Activated effector memory CD4-positive, alpha-beta T cell treated with anti-CD3 and anti-CD28 coated beads, Interleukin-2, amount 50 U/mL, for 16 hours (primary cell): ENCODE measurements around the gene IL16.
A peak's percentile ranks its signal among the peaks of the same experiment; 100 is the strongest.

ENCODE experiments used
- DNase-seq: peaks from one replicate; pipeline ENCODE4 v3.0.0-alpha.2; 2020

The IL16 gene

DNA sequence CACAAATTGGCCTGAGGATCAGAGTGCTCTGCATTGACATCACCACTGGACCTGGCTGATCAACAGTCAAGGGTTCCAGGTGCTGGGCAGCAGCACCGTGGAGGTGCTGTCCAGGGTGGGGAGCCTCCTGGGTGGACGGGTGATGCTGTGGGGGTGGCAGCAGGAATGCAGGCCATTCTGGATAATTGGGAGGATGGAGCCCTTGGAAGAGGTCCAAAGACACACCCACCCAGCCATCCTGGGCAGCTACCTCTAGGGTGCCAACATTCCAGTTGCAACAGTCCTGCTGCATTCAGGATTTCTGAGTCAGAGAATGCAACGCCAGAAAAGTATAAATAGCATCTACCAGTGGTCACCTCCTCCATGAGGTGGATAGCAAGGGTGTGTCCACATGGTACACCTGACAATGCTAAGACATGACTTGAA, 100.5 kb downstream of the IL16 start:
- DNase-seq, result no peak

DNA sequence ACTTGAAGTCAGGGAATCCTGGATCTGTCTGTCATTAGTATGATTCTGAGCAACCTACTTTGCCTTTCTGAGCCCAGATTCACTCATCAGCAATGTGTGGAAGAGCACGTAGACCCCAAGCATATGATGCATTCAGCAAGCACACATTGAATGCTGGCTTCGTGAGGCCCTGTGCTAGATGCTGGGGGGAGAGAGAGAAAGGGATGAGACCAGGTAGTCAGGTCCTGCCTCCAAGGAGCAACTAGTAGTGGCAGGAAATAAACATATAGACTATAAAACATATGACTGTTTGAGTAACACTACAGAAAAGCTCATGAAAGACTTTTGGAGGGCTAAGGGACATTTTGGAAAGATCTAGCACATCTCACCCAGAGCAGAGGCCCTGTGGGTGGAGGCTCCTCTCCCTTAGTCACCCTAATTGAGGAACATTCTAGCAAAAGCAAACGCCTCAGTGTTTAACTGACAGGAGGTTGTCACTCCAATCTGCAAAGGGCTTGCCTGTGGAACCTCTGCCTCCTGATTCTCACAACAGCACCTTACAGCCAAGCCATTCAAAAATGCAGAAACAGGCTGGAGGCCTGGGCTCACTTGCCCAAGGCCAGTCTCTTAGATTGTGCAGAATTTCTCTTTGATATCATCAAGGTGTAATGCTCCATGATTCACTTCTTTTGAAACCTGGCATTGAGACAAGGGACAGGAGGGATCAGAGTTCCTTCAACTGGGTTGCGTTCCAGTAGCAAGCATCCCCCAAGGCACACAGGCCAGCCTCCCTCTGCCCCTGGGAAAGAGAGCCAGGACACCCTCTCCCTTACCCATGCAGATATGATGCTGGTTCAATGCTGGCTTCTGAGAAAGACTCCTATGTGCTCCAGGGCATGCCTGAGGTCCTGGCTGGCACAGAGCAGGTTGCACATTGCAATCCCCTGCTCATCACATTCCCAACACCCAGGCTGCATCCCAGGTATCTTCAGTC, 101.2 kb downstream of the IL16 start:
- DNase-seq, result no peak

GRCh38 chr15:81298611-81299010, 101.9 kb downstream of the IL16 start:
- no peak for DNase-seq

DNA sequence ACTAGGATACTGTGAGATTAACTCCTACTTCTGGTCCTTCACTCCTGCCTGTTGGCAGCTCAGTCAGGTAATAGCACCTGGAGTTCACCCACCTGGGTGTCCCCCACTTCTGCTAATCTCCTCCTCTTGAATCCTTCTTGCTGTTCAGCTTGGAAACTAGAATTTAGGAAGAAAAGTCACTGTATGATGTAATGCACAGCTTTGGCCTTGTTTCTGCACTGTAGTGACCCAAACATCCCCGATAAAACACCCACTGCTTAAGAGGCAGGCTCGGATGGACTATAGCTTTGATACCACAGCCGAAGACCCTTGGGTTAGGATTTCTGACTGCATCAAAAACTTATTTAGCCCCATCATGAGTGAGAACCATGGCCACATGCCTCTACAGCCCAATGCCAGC, 102.5 kb downstream of the IL16 start:
- DNase-seq, result no peak

- DNase-seq, result no peak
These were observed 103.1 kb downstream of the IL16 start for GRCh38 chr15:81299630-81300273.

DNA sequence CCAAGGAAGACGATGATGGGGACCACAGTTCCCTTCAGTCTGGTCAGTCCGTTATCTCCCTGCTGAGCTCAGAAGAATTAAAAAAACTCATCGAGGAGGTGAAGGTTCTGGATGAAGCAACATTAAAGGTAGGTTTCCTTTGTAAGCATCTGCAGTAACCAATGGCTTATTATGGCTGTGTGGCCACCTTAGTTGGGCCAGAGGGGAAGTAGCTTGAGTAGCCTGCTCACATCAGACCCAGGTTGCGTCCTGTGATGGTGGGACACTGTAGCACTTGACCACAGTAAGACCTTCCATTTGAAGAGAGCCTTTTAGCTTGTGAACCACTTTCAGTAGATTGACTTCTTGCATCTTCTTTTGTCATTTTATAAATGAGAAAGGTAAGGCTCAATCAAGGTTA, 104.7 kb downstream of the IL16 start:
- no peak for DNase-seq

GRCh38 chr15:81301815-81302399, 105.2 kb downstream of the IL16 start:
- DNase-seq, result no peak

GRCh38 chr15:81302701-81303109, 106.0 kb downstream of the IL16 start:
- no peak for DNase-seq

DNA sequence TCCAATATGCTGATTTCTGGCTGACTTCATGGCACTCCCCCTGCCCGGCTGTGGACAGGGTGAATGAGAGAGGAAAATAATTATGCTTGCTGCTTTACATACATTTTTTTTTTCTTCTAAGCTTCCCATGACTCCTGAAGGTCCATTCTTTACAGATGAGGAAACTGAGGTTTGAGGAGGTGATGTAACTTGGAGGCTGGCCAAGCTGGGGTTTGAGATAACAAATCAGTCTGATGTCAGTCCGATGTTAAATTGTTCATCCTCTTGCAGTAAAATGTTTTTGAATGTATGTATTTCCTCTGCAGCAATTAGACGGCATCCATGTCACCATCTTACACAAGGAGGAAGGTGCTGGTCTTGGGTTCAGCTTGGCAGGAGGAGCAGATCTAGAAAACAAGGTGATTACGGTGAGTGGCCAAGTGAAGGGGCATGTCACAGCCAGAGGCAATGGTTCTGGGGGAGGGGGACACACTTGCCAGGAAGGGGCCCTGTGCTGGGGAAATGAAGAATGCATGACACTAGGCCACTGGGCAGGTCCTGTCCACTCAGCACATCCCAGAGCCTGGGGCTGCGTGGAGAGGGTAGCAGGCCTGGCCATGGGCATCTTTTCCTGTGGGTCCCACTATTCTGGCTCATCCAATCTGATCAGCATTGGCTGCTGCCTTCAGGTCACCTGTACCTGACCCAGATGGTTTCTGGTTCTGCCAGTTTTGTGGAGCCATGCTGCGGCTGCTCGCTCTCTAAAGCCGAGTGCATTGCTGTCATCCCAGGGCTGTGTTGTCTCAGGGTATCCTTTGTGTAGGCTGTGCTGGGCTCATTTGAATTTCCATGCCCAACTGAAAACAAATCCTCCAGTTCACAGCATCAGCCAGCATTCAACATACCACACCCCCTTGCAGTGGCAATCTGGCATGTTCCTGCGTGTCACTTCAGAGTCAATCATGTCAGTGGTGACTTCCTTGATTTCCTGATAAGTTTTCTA, 106.9 kb downstream of the IL16 start:
- DNase-seq, result peak; percentile 71

DNA sequence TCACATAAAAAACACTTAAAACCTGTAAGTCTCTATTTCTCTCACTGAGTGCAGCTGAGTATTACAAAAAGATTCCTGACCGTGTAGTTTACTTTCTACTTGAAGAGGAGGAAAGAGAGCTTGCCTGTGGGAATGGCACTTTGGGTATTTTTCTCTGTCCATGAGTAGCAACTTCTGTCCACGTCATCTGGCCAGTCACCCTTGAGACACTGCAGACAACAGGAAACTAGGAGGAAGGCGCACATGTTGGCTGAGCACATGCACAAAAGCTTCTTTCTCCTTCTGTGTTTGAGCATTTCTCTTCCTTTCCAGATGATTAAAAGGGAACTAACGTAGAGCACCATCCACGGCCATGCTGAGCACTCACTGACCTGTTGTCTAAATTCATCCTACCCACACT, 107.5 kb downstream of the IL16 start:
- DNase-seq, result peak; percentile 64

DNA sequence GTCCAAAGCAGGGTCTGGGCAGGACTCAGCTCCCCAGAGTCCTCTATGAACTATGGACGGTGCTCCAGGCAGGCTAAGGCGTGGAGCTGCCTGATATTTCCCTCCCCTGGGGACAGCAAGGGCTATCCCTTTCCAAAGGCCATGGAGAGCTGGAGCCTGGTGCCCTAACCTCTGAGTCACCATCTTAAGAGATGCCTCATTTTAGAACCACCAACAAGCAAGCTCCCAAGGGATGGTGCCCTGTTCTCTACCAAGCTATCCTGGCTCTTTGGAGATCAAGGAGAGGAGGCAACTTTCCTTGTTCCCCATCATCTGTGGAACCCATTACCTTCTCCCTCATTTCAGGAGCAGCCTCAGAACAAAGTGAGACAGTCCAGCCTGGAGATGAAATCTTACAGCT, 111.6 kb downstream of the IL16 start:
- DNase-seq, result peak; percentile 49

- peak; percentile 49 for DNase-seq
These were observed 113.2 kb downstream of the IL16 start for GRCh38 chr15:81309647-81310450.

DNA sequence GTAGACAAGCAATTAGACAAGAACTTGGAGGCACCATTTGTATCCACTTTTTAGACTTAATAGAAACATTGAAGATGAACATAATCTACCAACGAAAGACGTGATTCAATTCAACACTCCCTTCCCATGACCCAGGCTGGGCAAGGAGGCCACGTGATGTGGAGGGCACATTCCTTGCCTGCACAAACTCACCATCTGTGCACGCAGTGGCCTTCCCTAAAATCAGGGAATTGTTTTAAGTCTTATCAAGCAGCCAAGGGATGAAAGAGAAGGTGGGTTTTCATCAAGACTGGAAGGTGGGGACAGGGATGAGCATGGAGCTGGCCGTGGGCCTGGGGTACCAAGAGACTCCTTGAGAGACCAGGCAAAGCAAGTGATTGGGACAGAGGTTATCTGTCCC, 113.8 kb downstream of the IL16 start:
- DNase-seq, result peak; percentile 31

DNA sequence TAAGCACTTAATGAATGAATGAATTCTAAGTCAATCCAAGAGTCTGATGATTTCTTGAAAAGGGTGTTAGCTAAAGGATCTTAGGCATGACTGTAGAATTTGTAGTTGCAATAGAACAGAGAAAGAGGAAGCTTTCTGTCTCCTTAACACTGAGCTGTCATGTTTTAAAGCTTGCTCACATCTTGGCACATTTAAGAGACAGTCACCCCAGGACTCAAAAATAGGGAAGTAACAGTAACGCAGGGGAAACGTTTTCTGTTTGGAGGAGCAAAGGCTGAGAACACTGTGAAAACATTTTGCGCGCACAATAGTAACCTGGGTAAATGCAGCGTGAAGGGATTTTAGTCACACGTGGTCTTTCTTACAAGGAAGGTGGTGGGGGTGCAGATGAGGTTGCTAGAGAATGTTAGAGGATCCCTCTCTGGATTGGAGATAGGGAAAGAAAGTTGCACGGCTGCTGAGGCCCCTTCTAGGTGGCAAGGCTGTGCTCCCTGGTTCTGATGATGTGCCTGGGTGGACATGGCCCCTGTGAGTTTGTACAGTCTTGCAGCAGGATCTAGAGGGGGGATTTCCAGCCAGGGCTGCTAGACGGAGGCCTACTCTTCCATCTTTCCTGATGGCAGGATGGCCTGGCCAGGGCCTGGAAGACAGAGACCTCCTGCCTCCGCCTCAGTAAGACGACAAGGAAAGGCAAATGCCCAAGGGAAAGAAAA, 115.2 kb downstream of the IL16 start:
- DNase-seq, result peak; percentile 33

GRCh38 chr15:81312790-81313543, 116.3 kb downstream of the IL16 start:
- DNase-seq, result peak; percentile 54

- DNase-seq, result no peak
These were observed 117.0 kb downstream of the IL16 start for GRCh38 chr15:81313686-81314085.

GRCh38 chr15:81314378-81314777, 117.7 kb downstream of the IL16 start:
- peak; percentile 50 for DNase-seq

- DNase-seq, result peak; percentile 61
These were observed 118.9 kb downstream of the IL16 start for GRCh38 chr15:81315452-81316175.

DNA sequence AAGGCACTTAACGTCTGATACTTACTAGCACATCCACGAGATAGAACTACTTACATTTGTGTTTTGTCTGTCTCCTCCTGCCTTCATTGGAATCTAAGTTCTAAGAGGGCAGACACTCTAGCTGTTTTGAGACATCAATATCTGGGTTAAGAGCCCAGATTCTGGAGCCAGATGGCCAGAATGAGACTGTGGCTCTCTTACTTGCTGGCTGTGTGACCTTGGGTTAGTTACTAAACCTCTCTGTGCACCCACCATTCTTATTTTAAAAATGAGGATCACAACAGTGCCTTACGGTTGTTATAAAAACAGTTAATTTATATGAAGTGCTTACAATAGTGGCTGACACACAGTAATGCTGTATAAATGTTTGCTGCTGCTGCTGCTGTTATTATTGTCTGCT, 119.6 kb downstream of the IL16 start:
- DNase-seq, result no peak

DNA sequence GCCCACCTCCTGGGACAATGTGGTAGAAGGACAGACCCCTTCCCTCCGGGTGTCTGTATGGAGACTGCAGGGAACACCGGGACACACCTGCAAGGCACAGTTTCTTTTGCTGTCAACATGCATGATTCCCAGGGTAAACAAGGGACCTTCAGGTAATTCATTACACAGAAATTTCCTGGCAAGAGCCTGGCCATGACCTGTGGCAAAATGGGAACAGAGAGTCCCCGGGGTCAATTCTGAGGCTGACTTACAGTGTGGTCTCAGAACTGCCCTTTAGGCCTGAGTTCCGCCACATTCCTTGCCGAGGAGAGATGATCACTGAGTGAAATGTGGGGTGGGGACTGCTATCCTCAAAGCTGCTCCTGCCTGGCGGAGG, 121.0 kb downstream of the IL16 start:
- DNase-seq, result peak; percentile 49
